ENCODE results near the gene TACR2. TPM values are rescaled to one million over a fixed set of nuclear protein-coding genes. Genes with fewer than 3 reads are reported as not detected.

TACR2 gene
- total RNA-seq, 1 donor from 2014 or later = not detected

GRCh38 chr10:69415049-69415448 is 1.7 kb downstream of the TACR2 start:
- Mint-ChIP-seq H3K4me1 (ENCODE audit: low read depth, unreplicated experiment) (peaks cover 10% of the 10 kb centered on the region), H3K27ac (ENCODE audit: unreplicated experiment) (no peak overlapping the region), H3K36me3 (ENCODE audit: unreplicated experiment) (no peaks in the 10 kb centered on the region), H3K27me3 (ENCODE audit: unreplicated experiment) (peaks cover 8% of the 10 kb centered on the region), H3K4me3 (ENCODE audit: unreplicated experiment) (no peak overlapping the region), H3K9me3 (ENCODE audit: unreplicated experiment) (no peaks in the 10 kb centered on the region)
- no peak for DNase-seq
- TF ChIP-seq CTCF (IDR thresholded peaks at IDR 0.05; ENCODE audit: partially characterized antibody, unreplicated experiment) = no peak

- Mint-ChIP-seq H3K4me1 (ENCODE audit: low read depth, unreplicated experiment) (peaks cover 10% of the 10 kb centered on the region), H3K27me3 (ENCODE audit: unreplicated experiment) (peaks cover 5% of the 10 kb centered on the region), H3K9me3 (ENCODE audit: unreplicated experiment) (no peaks in the 10 kb centered on the region), H3K36me3 (ENCODE audit: unreplicated experiment) (no peaks in the 10 kb centered on the region), H3K27ac (ENCODE audit: unreplicated experiment) (no peak overlapping the region), H3K4me3 (ENCODE audit: unreplicated experiment) (no peak overlapping the region)
- no peak for TF ChIP-seq CTCF (IDR thresholded peaks at IDR 0.05; ENCODE audit: partially characterized antibody, unreplicated experiment)
- DNase-seq = no peak
Observed at GRCh38 chr10:69414036-69415018, 2.4 kb downstream of the TACR2 start.

- peaks cover 11% of the 10 kb centered on the region for H3K4me1 Mint-ChIP-seq (ENCODE audit: low read depth, unreplicated experiment)
- peak; percentile 71 for DNase-seq
- peak; percentile 54 for TF ChIP-seq CTCF (IDR thresholded peaks at IDR 0.05; ENCODE audit: partially characterized antibody, unreplicated experiment)
- no peaks in the 10 kb centered on the region for H3K36me3 Mint-ChIP-seq (ENCODE audit: unreplicated experiment)
- peaks cover 5% of the 10 kb centered on the region for H3K27me3 Mint-ChIP-seq (ENCODE audit: unreplicated experiment)
- H3K9me3 Mint-ChIP-seq (ENCODE audit: unreplicated experiment) = peaks cover 1% of the 10 kb centered on the region
- H3K27ac Mint-ChIP-seq (ENCODE audit: unreplicated experiment) = no peak overlapping the region
- no peak overlapping the region for H3K4me3 Mint-ChIP-seq (ENCODE audit: unreplicated experiment)
Observed at GRCh38 chr10:69413221-69413865, 3.4 kb downstream of the TACR2 start.

GRCh38 chr10:69412232-69412790 is 4.4 kb downstream of the TACR2 start:
- H3K27ac Mint-ChIP-seq (ENCODE audit: unreplicated experiment) = no peak overlapping the region
- H3K27me3 Mint-ChIP-seq (ENCODE audit: unreplicated experiment) = peaks cover 5% of the 10 kb centered on the region
- no peak overlapping the region for H3K4me3 Mint-ChIP-seq (ENCODE audit: unreplicated experiment)
- DNase-seq = no peak
- no peak for TF ChIP-seq CTCF (IDR thresholded peaks at IDR 0.05; ENCODE audit: partially characterized antibody, unreplicated experiment)
- H3K36me3 Mint-ChIP-seq (ENCODE audit: unreplicated experiment) = no peaks in the 10 kb centered on the region
- H3K4me1 Mint-ChIP-seq (ENCODE audit: low read depth, unreplicated experiment) = peaks cover 8% of the 10 kb centered on the region
- peaks cover 7% of the 10 kb centered on the region for H3K9me3 Mint-ChIP-seq (ENCODE audit: unreplicated experiment)
